AG20443 (cell line): Measurements from ENCODE around the gene CEACAM16.
"Not testable (repeated sequence)": the region's sequence is repeated elsewhere in the genome, so short reads cannot be mapped to it uniquely, and the experiment has no call there.

Experiments used
- DNase-seq: peaks from one replicate; pipeline ENCODE4 v3.0.0; 2012; ENCODE audit warnings: low spot score, mixed read lengths

Gene CEACAM16

DNA sequence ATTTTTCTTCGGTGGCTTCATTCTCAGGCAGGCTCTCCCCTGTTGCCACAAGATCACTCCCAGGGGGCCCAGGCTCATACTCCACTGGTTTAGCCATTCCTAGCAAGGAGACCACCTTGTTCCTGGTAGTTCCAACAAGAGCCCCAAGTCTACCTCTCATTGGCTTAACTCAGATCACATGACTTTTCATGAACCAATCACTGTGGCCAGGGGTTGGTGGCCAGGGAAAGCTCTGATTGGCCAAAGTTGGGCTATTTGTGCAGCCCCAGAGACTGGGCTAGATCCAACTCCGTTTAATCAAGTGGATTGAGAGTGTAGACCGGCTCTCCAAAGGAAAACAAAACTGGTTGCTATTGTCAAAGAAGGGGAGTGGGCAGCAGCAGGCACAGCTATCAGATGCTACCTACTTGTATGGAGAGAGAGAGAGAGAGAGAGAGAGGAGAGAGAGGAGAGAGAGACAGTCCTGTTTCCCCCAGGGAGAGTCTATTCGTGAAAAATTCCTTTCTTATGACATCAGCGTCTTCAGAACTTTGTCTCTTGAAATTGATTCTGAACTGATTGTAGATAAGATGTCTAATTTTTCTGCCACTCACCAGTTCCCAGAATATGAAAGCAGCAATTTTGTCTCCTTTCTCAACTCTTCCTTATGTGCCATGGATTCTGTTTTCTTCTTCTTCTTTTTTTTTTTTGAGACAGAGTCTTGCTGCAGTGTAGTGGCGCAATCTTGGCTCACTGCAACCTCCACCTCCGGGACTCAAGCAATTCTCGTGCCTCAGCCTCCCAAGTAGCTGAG lies 21.7 kb upstream of the CEACAM16 start:
- DNase-seq, result no peak

DNA sequence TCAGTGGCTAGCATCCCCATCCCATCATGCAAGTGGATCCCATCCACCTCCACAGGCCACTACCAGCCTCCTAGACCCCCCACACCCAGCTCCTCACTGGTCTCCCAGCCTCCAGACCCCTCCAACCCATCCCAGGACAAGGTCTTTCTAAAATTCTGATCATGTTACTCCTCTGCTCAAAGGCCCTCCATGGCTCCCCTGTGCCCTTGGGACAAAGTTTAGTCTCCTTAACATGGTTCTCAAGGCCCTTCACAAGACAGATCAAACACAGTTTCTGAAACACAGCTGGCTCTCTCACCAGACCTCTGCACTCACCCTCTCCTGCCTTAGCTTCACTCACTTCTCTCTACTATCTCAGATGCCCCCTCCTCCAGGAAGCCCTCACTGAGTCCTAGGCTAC lies 18.4 kb upstream of the CEACAM16 start:
- DNase-seq, result no peak

DNA sequence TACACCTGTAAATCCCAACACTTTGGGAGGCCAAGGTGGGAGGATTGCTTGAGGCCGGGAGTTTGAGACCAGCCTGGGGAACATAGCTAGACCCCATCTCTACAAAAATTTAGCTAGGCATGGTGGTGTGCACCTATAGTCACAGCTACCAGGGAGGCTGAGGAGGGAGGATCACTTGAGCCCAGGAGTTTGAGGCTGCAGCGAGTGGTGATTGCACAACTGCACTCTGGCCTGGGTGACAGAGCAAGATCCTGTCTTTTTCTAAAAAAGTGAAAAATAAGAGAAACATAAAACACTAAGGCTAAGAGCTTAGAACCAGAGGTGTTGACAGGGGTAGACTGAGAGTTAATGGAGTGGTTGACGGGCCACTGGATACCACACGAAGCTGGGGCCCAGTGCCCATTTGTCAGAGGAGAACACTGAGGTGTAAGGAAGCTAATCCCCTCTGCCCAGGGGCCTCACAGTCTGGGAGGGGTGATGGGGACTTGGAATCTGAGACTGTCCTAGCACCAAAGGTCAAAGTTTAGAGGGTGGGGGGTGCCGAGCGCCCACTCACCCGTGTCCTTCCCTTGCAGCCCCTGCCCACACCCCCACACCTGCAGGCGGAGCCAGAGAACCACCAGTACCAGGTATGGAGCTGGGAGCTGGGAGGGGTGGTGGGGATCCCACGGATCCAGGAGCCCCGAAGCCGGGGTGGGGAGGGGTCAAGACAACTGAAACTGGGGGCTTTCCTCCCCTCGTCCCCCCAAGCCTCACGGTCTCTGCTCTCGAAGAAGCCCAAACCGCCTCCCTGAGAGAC lies 16.8 kb upstream of the CEACAM16 start:
- no peak for DNase-seq

DNA sequence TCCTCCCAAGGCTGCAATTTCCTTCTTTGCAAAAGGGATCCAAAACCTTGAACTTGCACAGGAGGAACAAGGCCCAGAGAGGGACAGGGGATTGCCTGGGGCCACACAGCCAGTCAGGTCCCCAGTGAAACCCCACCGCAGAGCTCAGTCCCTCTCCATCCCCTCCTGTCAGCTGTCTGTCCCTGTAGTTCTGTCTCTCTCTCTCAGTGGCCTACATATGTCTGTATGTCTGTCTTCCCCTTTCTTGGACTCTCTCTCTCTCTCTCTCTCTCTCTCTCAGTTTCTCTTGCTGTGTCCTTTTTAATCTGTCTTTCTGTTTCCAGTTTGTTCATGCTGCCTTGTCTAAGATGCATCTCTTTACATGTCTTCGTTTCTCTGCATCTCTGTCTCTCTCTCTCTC lies 16.1 kb upstream of the CEACAM16 start:
- DNase-seq, result no peak

DNA sequence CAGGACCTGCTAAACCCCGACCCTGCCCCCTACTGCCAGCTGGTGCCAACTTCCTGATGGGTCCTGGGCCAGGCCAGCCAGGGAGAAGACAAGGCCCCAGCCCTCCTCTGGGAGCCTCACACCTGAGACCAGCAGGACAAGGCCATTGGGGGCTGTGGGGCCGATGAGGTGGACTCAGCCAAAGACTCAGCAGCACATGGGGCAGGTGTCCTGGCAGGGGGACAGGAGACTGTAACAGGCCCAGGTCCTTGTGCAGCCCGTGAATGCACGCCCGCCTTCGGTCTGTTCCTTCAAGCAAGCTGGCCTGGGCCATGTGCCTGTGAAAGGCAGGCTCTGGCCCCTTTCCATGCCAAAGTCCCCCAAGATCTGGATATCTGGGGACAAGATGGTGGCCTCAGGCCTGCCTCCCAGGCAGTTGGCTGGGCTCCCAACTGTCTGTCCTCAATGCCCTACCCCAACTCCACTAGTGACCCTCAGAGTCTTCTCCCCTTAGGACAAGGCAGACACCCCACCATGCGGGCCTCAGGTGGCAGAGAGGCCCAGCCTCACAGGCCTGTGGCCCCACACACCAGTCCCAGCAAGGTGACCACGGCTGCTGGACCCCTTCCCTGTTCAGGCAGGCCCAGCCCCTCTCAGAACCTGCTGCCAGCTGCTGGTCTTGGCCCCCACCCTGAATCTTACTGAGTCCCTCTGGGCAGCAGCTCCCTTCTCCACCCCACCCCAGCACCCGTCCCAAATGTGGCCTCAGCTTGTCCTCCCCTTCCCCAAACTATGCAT lies 15.3 kb upstream of the CEACAM16 start:
- DNase-seq, result no peak

DNA sequence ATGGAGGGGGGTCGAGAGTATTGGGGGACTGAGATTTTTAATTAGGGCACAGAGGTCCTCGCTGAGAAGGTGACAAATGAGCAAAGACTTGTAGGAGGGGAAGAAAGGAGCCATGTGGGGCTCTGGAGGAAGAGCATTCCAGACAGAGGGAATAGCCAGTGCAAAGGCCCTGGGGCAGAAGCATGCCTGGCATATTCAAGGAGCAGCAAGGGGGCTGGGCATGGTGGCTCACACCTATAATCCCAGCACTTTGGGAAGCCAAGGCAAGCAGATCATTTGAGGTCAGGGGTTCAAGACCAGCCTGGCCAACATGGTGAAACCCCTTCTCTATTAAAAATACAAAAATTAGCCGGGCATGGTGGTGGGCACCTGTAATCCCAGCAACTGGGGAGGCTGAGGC lies 14.6 kb upstream of the CEACAM16 start:
- not testable (repeated sequence) for DNase-seq

DNA sequence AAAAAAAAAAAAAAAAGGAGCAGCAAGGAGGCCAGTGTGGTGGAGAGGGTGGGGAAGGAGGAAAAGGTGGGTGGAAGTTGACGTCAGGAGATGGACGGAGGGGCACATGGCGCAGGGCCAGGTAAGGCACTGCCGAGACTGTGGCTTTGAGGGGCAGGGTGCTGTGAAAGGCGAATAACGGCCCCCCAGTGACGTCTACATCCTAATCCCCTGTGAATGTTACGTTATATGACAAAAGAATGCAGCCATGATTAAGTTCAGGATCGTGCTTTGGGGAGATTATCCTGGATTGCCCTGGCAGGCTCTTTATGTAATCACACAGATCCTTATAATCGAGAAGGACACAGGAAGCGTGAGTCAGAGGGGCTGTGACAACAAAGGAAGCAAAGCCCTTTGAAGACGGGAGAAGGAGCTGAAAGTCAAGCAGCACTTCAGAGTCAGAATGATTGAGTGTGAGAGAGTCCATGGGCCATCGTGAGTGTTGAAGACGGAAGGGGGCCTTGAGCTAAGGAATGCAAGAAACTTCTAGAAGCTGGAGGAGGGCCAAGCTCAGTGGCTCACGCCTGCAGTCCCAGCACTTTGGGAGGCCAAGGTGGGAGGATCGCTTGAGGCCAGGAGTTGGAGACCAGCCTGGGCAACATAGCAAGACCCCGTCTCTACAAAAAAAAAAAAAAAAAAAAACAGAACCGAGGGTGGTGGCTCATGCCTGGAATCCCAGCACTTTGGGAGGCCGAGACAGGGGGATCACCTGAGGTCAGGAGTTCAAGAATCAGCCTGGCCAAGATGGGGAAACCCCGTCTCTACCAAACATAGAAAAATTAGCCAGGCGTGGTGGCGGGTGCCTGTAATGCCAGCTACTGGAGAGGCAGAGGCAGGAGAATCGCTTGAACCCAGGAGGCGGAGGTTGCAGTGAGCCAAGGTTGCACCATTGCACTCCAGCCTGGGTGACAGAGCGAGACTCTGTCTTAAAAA lies 13.8 kb upstream of the CEACAM16 start:
- DNase-seq, result peak; percentile 80

DNA sequence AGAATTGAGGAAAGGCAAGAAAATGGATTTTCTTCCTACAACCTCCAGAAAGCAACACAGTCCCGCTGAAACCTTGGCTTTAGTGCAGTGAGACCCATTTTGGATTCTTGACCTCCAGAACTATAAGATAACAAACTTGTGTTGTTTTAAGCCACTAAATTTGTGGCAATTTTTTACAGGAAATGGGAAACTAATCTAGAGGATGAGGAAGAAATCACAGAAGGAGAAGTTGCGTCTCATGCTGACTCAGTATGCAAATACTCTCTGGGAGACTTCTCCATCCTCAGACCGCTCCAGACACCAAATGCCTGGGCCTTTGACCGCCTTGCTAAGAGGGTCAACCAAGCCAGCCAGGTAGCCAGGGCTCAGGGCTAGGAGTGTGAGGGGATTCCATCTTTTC lies 13.1 kb upstream of the CEACAM16 start:
- DNase-seq, result no peak

DNA sequence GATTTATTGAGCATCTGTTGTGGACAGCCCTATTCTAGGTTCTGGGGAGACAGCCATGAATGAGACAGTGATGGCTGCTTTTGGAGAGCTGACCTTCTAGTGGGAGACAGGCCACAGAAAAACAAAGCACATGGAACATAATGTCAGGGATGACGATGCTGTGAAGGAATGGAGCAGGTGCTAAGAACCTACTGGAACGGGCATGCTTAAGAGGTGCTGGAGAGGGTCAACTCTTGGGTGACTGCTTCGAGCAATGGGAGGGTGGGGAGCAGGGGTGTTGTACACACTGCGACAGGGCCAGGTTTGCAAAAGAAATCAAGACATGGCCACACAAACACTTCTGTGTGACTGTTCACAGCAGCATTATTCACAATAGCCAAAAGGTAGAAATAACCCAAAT lies 12.1 kb upstream of the CEACAM16 start:
- DNase-seq, result no peak

DNA sequence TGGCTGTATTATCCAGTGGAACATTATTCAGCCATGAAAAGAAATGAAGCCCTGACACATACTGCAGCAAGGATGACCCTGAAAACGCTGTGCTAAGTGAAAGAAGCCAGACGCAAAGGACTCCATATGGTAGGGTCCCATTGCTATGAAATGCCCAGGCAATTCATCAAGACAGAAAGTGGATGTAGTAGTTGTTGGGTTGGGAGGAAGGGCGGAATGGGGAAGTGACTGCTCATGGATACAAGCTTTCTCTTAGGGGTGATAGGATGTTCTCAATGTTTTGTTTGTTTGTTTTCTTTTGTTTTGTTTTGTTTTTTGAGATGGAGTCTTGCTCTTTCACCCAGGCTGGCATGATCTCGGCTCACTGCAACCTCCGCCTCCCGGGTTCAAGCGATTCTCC lies 11.1 kb upstream of the CEACAM16 start:
- no peak for DNase-seq

DNA sequence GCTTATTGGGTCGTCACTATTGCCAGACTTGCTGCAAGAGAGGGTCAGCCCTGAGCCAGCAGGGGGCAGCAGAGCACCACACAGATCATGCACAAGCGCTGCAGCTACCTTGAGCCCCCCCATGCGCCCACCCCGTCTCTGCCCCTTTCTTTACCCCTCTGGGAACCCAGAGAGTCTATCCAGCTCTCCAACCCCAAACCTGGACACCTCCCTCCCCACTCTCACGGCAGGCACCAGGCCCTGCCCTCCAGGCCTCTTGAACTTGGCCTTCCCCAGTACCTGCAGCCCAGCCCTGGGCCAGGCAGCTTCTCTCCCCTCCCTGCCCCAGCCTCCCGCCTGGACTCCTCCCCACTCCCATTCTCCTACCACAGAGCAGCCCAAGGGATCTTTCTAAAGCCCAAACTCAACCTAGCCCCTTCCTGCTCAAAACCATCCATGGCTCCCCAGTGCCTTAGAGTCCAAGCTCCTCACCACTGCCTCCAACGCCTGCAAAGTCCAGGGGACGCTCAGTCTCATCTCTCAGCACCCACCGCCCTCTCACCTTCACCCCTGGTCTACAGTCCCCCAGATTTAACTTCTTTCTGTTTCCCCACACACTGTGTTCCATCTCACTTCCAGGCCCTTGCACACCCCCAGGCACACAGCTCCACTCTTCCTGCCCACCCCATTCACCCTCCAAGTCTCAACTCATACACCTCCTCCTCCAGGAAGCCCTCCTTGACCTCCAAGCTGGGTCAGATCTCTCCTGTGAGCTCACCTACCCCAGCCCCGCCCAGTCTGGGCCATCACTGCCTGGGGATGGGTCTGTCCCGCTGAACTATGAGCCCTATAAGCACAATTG lies 9.4 kb upstream of the CEACAM16 start:
- DNase-seq, result peak; percentile 77

DNA sequence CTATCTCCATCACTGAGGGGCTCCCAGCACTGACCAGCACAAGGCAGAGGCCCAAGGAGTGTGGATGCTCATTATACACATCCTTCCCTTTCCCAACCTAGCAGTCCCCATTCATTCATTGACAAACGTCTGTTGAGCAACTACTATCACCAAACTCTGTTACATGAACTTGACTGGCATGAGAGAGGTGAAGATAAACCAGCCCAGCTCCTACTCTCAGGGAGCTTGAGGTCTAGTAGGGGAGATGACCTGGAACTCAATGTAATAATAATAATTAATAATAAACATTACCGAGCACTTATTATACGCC lies 8.9 kb upstream of the CEACAM16 start:
- no peak for DNase-seq

DNA sequence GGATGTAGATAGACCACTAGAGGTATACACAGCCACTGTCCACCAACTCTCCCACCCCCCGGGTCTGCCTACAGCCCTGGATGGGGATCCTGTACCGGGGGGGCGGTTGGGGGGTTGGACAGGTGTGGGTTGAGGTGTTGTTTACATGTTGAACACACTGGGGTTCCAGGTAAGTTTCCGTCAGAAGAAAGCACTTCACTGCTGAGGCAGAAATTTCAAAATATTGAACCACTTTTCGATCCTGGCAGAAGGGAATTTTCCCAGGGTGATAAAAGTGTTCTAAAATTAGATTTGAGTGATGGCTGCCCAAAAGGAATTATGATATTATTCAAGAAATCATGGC lies 6.6 kb upstream of the CEACAM16 start:
- no peak for DNase-seq

DNA sequence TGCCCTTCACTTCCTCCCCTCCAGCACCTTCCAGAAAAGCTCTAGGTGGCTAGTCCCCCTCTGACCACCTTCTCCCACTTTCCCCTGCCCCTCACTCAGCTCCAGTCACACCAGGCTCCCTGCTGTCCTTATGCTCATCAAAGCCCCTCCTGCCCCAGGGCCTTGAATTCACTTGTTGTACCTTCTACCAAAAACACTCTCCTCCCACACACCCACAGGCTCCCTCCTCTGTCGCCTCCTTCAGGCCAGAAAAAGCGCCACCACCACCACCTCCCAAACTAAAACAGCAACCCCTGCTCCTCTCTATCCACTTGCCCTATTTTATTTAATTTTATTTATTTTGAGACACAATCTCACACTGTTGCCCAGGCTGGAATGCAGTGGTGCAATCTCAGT lies 4.8 kb upstream of the CEACAM16 start:
- DNase-seq, result no peak

DNA sequence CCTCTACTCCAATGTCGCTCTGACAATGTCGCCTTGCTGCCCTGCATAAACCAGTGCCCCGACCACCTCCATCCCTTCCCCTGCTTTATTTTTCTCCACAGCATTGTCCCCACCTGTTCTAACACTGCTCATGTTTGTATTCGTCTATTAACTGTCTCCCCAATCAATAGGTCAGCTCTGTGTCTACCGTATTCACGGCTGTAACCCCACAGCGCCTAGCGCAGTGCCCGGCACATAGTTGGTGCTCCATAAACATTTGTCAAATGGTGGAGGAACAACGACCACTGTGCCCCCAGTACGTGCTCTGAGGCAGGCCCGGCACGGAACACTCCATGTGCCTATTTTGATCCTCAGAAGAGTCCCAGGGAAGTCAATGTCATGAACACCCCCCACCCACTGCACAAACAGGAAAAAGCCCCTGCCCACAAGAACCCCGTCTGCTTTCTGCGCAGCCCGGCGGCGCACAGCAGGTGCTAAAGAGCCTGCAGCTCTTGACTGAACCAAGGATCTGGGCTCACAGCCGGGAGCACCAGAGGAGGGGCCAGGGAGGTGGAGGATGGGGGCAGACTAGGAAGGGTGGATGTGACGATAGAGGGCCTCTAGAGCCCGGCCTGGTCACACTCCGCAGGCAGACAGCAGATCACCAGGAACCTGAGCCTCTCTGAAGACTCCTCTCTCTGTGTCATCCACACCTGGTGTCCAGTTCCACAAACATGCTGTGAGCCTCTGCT lies 1.8 kb upstream of the CEACAM16 start:
- DNase-seq, result no peak

DNA sequence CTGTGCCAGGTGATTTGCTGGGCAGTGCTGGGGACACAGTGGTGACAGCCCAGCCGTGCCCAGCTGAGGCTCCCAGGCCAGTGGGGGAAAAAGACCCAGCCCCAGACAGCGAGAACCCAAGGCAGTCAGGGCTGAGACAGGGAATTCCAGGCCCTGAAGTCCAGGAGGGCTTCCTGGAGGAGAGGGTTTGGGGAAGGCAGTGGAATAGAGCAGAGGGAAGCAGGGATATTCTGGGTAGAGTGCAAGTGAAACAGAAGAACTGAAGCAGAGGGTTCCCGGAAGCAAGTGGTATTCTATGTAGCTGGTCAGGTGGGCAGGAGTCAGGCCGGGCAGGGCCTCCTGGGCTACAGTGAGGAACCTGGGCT lies 1.3 kb upstream of the CEACAM16 start:
- no peak for DNase-seq

DNA sequence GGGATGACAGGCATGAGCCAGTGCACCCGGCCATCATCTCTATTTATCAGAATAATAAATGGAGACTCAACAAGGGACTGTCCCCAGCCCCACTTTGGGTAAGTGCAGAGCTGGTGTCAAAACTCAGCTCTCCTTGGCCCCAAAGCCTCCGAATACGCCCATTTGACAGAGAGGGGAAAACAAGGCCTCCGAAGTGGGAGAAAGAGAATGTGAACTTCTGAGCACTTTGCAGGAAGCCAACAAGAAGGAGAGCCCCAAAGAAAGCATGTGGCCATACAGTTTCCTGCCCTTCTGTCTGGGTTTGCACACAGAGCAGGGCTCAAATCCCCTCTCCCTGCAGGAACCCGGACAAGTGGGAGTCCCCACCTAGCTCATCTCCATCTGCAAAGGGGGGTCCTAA lies 1.6 kb downstream of the CEACAM16 start:
- DNase-seq, result no peak

DNA sequence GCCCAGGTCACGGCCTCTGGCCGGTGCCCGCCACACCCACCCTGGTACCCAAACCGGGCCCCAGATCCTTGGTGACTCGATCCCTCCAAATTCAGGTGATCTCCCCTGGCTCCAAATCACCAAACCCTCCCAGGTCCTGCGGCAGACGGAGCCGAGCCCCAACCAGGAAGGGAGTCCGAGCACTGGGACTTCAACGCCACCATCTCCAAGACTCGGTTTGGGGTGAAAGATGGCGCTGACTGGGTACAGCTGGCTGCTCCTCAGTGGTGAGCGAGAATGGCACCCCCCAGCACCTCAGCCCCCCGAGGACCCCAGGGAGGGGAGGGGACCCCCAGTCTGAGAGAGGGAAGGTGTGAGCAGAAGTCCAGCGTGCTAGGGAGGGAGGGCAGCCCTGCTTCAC lies 2.3 kb downstream of the CEACAM16 start:
- no peak for DNase-seq

DNA sequence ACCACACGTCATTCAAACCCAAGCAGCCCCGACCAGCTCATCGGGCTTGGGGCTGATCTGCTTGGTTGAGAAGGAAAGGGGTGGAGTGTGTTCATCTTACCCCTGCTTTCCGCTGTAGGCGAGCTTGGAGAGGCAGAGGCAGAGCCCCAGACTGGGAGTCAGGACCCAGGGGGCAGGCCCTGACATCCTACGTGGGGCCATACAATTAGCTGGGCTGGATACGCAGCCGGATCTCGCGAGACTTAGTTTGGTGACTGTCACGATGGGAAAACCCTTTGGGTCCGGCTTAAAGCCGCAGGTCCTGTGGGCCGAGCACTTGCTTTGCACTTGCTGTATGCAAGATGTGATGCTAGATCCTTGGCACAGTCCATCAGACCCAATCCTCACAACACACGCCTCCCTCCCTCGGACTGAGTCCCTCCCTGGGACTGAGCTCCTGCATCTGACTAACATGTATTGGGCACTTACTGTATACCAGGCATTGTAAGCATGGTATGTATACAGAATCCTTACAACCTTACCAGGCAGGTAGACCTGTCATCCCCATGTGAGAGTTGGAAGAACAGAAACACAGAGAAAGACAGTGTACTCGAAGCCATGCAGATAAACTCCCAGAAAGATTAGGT lies 3.7 kb downstream of the CEACAM16 start:
- DNase-seq, result no peak
